ENCODE results near the gene SEC24B.

The SEC24B gene

GRCh38 chr4:109451544-109452273 is 18.1 kb downstream of the SEC24B start:
- TF ChIP-seq ZBTB7A (IDR thresholded peaks at IDR 0.05; ENCODE audit: low read depth) (no peak), EP300 (IDR thresholded peaks at IDR 0.05; ENCODE audit: borderline replicate concordance) (no peak), YY1 (IDR thresholded peaks at IDR 0.05; ENCODE audit: low read depth) (no peak), RAD21 (IDR thresholded peaks at IDR 0.05; ENCODE audit: low read depth) (no peak), TEAD4 (IDR thresholded peaks at IDR 0.05) (no peak), CEBPB (IDR thresholded peaks at IDR 0.05) (no peak), MAX (IDR thresholded peaks at IDR 0.05) (no peak), REST (IDR thresholded peaks at IDR 0.05; ENCODE audit: low read depth) (no peak)
- TF ChIP-seq, protein P1, sequence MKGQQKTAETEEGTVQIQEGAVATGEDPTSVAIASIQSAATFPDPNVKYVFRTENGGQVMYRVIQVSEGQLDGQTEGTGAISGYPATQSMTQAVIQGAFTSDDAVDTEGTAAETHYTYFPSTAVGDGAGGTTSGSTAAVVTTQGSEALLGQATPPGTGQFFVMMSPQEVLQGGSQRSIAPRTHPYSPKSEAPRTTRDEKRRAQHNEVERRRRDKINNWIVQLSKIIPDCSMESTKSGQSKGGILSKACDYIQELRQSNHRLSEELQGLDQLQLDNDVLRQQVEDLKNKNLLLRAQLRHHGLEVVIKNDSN (IDR thresholded peaks at IDR 0.05) = no peak

- peak; percentile 20; the same call in 1 of the 2 replicates for TF ChIP-seq TEAD4 (IDR thresholded peaks at IDR 0.05)
Measured at GRCh38 chr4:109453110-109453509, 19.5 kb downstream of the SEC24B start.

GRCh38 chr4:109462297-109462696 is 28.7 kb downstream of the SEC24B start:
- TF ChIP-seq ZBTB7A (IDR thresholded peaks at IDR 0.05; ENCODE audit: low read depth) (no peak), YY1 (IDR thresholded peaks at IDR 0.05; ENCODE audit: low read depth) (no peak), EP300 (IDR thresholded peaks at IDR 0.05; ENCODE audit: borderline replicate concordance) (no peak), RAD21 (IDR thresholded peaks at IDR 0.05; ENCODE audit: low read depth) (no peak), NFIC (IDR thresholded peaks at IDR 0.05) (no peak), FOXM1 (IDR thresholded peaks at IDR 0.05; ENCODE audit: borderline replicate concordance, low read depth) (no peak), REST (IDR thresholded peaks at IDR 0.05; ENCODE audit: low read depth) (no peak), CEBPB (IDR thresholded peaks at IDR 0.05) (no peak), MAX (IDR thresholded peaks at IDR 0.05) (no peak)

- TF ChIP-seq, protein P1 (IDR thresholded peaks at IDR 0.05) = no peak
- TF ChIP-seq YY1 (IDR thresholded peaks at IDR 0.05; ENCODE audit: low read depth) (no peak), CEBPB (IDR thresholded peaks at IDR 0.05) (no peak), NFIC (IDR thresholded peaks at IDR 0.05) (no peak), REST (IDR thresholded peaks at IDR 0.05; ENCODE audit: low read depth) (no peak), EGR1 (IDR thresholded peaks at IDR 0.05) (no peak), EP300 (IDR thresholded peaks at IDR 0.05; ENCODE audit: borderline replicate concordance) (no peak), FOXM1 (IDR thresholded peaks at IDR 0.05; ENCODE audit: borderline replicate concordance, low read depth) (no peak), TAF1 (IDR thresholded peaks at IDR 0.05; ENCODE audit: low read depth) (no peak)
Measured at GRCh38 chr4:109462802-109463201, 29.2 kb downstream of the SEC24B start.

GRCh38 chr4:109465069-109465468 is 31.5 kb downstream of the SEC24B start:
- TF ChIP-seq TCF12 (IDR thresholded peaks at IDR 0.05; ENCODE audit: low read depth) (no peak), EGR1 (IDR thresholded peaks at IDR 0.05) (no peak), CEBPB (IDR thresholded peaks at IDR 0.05) (no peak), NFIC (IDR thresholded peaks at IDR 0.05) (no peak), ZBTB7A (IDR thresholded peaks at IDR 0.05; ENCODE audit: low read depth) (no peak)
- TF ChIP-seq, protein P1 (IDR thresholded peaks at IDR 0.05) = no peak

Data from Ishikawa (cell line).